Kidney capillary endothelial cell (primary cell): ENCODE results near the gene CALN1.

Source experiments
- DNase-seq: peaks from one replicate; pipeline ENCODE4 v3.0.0-alpha.2; 2018; ENCODE audit warnings: low spot score

Gene CALN1

GRCh38 chr7:72325561-72325960 is 86.6 kb downstream of the CALN1 start:
- DNase-seq, result no peak

DNA sequence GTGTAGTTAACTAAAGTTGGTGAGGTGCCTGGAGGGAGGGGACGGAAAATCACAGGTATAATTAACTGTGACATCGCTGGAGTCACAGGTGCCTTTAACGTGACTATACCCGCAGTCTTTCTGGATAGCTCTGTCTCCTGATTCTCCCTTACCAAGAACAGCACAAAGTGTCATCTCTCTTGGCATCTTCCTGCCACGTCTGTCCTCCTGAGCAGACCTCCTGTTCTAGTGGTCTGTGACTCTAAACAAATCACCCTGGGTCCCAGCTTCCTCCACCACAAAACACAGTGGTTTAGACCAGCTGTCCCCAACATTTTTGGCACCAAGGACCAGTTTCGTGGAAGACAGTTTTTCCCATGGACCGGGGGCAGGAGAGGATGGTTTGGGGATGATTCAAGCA is 90.5 kb downstream of the CALN1 start:
- DNase-seq, result no peak

GRCh38 chr7:72321081-72321480 is 91.1 kb downstream of the CALN1 start:
- DNase-seq, result no peak

DNA sequence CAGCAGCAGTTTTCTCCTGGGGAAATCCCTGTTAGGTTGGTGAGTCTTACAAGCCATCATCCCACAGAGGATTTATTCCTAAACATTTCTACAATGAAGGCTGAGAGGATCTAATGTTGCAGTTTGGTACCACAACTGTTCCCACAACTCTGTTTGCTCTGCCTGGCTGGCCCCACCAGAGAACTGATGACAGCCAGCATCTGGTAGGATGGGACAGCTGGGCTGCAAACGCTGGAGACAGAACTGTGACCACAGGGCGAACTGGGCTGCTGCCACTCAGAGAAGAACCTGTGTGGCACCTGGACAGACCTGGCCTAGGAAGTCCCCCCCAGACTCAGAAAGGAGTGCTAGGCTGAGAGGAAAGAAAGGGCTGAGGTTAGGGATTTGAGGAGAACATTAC is 94.8 kb downstream of the CALN1 start:
- no peak for DNase-seq

GRCh38 chr7:72316148-72316547 is 96.0 kb downstream of the CALN1 start:
- no peak for DNase-seq

DNA sequence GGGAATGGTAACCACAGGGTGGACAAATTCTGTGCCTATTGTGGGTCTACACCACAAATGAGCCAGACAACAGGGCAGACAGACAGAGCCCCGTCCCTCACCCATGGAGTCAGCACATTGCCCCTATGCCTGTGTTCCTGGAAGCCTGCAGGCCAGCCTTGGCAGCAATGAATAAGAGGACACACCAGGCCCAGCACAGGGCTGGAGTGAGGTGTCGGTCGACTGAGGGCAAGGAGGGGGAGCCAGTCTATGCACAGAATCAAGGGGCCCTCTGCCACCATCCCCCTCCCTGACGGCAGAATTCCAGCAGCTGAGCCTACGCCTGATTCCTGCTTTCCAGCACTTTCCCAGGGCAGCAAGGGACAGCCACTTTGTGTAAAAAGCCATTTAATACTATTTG is 98.2 kb downstream of the CALN1 start:
- DNase-seq, result no peak

GRCh38 chr7:72310301-72310700 is 101.8 kb downstream of the CALN1 start:
- no peak for DNase-seq

DNA sequence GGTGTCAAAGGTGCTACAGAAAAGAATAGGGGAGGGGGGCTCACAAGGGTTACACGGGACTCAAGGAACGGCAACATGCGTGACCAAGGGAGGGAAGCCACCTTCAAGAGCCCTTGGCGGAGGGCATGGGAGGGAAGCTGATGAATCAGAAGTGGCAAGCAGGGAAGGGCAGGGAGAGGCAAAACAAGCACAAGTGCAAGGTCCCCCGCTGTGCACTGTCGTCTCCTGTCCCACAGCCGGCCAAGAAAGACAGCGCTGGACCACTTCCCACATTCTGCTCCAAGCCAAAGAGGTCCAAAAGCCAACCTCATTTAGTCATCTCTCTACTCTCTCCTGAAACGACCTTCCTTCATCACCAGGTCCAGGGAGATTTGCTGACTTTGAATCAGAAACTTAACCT is 102.7 kb downstream of the CALN1 start:
- no peak for DNase-seq

GRCh38 chr7:72308986-72309385 is 103.2 kb downstream of the CALN1 start:
- DNase-seq, result no peak

DNA sequence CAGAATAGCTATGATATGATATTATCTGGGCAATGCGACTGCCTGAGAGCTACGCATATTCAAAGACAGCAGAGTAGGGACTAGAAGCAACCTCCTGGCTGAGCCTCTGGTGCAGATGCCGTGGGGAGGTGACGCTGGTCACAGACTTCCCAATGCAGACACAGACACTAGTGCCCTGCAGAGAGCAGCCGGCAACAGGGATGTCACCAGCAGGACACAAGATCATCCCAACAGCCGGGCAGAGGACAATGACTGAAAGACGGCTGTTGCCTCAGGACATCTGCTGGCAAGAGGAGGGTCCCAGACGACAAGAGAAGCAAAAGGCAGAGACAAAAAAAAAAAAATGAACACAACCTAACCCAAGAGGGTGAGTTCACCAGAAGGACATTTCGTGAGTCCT is 104.6 kb downstream of the CALN1 start:
- no peak for DNase-seq

DNA sequence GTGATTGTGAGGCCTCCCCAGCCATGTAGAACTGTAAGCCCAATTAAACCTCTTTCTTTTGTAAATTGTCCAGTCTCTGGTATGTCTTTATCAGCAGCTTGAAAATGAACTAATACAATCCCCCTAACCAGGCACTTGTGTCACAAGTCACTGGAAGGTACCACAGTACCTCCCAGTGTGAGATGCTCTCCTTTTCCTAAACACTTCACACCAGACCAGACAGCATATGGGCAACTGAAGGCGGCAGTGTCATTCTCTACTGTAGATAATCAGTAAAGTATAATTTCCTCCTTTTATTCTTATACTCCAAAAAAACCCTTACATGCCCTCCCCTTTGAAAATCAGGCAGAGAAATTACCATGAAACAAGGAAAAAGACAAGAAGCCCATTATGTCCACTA is 113.2 kb downstream of the CALN1 start:
- no peak for DNase-seq

DNA sequence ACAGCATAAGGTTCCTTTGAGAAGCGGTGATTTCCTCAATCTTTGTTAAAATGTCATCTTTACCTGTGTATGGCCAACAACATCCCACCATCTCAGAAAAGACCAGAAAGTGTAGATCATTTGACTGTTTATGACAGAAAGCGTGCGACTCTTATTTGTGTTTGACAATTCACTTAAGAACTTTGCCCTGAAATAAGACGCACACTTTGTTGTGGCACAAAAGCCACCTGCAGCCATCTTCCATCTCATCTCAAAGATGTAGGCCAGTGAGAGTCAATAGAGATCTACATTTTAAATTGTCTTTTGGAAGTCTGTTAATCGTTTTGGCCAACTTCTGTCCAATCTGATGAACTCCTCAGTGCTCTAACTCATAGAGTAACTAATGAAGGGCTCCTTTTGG is 114.0 kb downstream of the CALN1 start:
- DNase-seq, result no peak

DNA sequence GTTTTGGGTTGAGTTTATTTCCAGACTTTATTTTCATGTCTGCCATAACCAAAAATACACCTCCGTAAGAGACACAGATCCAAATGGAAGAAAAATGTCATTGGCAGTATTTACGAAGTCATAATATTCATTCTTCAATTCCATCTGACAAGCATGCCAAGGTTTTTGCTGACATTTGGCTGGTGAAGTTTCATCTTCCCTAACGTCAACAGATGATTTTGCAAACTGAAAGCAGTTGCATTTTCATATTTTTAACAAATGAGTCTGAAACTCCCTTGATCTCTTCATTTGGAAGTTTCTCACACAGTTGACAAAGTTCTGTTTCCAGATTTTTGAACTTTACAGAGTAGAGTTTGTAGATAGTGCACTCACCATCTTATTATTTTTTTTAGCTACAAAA is 114.5 kb downstream of the CALN1 start:
- DNase-seq, result no peak

GRCh38 chr7:72292794-72293193 is 119.3 kb downstream of the CALN1 start:
- DNase-seq, result no peak

DNA sequence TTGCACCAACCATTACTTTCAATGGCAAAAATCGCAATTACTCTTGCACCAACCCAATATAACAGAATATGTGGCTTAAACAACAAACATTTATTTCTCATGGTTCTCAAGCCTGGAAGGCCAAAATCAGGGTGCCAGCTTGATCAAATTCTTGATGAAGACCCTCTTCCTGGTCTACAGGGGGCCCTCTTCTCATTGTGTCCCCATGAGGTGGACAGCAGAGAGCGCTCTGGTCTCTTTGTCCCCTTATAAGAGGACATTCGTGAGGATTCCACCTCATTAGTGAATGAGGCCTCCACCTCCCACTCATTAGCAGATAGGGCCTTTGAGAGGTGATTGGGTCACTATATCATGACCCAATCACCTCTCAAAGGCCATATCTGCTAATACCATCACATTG is 120.0 kb downstream of the CALN1 start:
- DNase-seq, result no peak

GRCh38 chr7:72286519-72286918 is 125.6 kb downstream of the CALN1 start:
- no peak for DNase-seq

- no peak for DNase-seq
These were observed 128.8 kb downstream of the CALN1 start for GRCh38 chr7:72283309-72283708.

DNA sequence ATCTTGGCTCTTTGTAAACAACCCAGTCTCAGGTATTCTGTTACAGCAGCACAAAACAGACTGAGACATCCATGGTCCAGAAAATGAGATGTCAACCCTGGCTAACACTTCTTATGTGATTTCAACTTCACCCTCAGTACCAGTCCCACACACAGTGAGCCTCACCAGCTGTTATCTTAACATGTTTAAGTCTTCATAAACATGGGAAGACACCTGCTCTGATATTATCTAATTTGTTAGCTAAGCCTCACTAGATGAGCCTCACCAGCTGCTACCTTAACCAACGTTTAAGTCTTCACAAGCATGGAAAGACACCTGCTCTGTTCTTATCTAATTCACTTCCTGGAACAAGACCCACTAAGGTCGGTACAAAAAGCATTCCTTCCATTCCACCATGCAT is 130.8 kb downstream of the CALN1 start:
- no peak for DNase-seq

GRCh38 chr7:72279203-72279602 is 132.9 kb downstream of the CALN1 start:
- no peak for DNase-seq

DNA sequence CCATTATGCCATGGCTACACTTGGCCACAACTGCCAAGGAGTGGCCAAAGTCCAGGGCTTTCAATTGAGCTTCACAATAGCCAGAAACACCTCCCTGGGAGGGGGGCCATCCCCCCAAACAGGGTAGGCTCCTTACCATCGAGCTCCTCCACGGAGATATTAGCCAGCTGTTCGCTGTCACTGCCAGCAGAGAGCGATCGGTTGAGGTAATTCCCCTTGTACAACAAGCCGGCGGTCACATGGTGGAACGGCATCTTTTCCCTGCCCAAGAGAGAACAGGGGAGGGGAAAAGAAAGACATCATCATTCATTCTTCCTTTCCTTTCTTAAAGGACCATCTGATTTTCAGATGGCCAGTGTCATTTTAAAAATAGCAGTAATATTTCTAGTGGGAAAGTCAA is 133.6 kb downstream of the CALN1 start:
- no peak for DNase-seq

DNA sequence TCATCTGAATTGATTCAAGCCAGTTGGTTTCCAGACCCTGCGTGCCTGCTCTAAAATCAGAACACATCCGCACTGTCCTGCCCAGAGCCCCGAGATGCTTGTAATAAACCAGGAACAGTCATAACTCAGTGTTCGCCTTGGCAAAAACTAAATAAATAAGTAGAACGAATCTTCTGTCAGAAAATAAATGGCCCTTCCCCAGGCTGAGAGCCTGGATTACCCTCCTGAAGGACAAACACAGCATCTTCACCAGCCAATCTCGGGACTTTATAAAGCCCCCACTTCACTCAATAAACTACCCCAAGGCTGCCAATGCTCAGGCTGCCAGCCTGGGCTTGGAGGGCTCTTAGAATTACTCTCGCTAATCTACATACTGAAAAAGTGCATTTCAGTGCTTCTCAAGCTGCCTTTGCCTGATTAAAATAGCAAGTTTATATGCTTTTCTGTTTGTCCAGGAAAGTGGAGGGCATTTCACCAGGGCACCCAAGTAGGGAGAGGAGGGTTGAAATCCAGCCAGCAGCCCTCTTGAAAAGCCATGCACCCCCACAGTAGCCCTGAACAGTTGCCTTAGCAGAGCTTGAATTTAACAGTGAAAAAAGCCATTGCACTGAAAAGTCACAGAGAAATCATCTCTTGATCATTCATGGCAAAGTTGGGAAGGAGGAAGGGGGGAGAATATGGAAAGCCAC is 136.6 kb downstream of the CALN1 start:
- DNase-seq, result no peak

DNA sequence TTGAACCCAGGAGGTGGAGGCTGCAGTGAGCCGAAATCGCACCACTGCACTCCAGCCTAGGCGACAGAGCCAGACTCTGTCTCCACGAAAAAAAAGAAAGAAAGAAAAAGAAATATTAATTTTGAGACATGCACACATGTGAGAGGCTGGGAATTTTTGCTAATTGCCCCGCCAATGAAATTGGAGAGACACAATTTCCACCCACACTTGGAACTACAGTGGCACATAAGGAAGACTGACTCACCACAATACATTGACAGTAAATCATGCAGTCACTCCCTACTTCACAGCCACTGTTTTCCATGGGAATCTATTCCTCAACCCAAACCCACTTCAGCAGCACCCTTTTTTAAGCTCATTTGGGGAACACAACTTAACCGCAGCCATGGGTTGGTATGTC is 139.7 kb downstream of the CALN1 start:
- DNase-seq, result no peak

- no peak for DNase-seq
These were observed 143.3 kb downstream of the CALN1 start for GRCh38 chr7:72268796-72269195.

DNA sequence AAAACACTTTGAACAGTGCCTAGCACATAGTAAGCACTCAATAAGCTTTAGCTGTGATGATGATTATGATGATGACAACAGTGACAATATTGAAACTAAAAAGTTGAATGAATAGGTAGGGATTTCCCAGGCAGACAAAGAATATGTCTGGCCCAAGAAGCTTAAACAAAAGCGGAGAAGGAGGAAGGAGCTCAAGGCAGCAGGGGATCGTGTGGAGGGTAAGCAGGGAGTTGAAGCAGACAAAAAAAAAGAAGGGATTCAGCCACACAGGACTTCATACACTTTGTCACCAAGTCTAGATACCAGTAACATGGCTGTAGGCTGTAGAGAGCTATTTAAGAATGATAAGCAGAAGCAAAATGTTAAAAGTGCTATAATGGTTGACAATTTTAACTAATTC is 144.0 kb downstream of the CALN1 start:
- no peak for DNase-seq

GRCh38 chr7:72267291-72267800 is 144.8 kb downstream of the CALN1 start:
- no peak for DNase-seq
